LNCaP clone FGC (cell line): ENCODE data around the gene SLCO2A1.
A peak's percentile ranks its signal among the peaks of the same experiment; 100 is the strongest.

Experiments used
- DNase-seq: peaks from one replicate; pipeline ENCODE4 v3.0.0-alpha.2; 2011; ENCODE audit warnings: low read depth
- H3K4me3 ChIP-seq: 2 replicates; pipeline ENCODE4 v1.5.1; 2011; ENCODE audit warnings: mild to moderate bottlenecking, low read depth, low read length, control low read depth
- TF ChIP-seq, protein P1 (sequence below): IDR thresholded peaks from 2 replicates; pipeline ENCODE4 v1.5.1; 2012; ENCODE audit warnings: mild to moderate bottlenecking; ENCODE audit not compliant: control insufficient read depth, insufficient read depth; ENCODE audit errors: extremely low read depth

Gene SLCO2A1

GRCh38 chr3:134060561-134061385, 31.0 kb upstream of the SLCO2A1 start:
- DNase-seq, result peak; percentile 46
- H3K4me3 ChIP-seq, result no peak overlapping the region
- TF ChIP-seq, protein P1, sequence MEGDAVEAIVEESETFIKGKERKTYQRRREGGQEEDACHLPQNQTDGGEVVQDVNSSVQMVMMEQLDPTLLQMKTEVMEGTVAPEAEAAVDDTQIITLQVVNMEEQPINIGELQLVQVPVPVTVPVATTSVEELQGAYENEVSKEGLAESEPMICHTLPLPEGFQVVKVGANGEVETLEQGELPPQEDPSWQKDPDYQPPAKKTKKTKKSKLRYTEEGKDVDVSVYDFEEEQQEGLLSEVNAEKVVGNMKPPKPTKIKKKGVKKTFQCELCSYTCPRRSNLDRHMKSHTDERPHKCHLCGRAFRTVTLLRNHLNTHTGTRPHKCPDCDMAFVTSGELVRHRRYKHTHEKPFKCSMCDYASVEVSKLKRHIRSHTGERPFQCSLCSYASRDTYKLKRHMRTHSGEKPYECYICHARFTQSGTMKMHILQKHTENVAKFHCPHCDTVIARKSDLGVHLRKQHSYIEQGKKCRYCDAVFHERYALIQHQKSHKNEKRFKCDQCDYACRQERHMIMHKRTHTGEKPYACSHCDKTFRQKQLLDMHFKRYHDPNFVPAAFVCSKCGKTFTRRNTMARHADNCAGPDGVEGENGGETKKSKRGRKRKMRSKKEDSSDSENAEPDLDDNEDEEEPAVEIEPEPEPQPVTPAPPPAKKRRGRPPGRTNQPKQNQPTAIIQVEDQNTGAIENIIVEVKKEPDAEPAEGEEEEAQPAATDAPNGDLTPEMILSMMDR, result no peak

DNA sequence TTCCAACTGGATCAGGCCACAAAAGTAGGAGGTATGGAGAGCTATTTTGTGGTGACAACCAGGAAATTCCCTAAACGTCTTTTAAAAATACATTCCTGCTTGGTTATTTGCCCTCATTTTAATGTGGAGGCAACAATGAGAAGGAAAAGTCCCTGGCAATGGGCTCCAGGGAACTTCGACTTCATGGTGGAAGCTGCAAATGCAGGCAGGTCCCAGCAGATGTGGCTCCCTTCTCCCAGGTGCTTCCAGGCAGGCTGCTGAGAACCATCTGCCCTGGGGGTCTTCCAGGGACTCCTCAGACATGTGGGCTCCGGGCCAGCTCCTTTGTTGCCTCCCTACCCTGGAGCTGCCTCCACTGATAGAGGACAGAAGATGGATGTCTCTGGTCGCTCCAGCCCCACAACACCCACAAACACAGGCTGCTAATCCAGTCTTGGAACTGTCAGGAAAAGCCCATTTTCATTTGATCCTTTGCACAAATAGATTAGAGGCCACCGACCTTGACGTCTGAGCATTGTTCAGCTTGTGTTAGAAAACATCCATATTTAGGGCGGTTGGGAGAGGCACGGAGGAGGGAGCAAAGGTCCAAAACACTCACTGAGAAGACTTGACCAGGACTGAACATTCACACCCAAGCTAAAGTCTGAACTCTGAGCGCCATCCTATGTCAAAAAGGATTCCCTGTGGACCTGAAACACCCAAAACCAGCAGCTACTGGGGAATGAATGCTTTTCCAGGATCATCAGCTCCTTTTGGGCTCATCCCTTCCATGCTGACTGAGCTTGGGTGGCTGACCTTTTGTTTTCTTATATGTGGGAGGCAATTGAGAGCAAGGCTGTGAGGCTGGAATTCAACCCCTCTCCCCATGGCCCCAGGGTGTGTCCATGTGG, 30.2 kb upstream of the SLCO2A1 start:
- TF ChIP-seq, protein P1, result peak; percentile 33
- no peak overlapping the region for H3K4me3 ChIP-seq
- DNase-seq, result no peak

DNA sequence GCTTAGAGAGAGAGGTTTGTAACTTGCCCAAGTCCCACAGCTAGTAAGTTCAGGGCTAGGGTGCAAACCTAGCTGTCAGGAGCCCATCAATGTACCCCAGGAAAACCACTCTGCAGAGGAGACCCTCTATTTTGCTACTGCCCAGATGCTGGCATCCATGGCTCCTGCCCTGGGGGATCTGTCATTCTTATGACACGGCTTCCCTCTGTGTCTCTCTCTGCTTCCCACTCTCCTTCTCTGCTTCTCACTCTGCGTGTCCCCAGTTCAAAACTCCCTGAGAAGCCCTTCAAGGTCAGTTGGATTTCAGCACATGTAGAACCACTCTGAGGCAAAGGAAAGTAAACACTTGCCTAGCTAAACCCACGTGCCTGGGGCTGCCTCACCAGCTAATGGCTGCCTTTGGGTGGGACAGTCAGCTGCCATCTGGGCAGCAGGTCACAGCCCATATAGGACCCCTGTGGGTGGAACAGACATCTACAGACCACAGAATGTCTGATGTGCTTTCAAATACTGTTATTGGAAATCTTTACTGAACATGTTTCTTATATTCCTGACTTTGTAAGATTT, 29.4 kb upstream of the SLCO2A1 start:
- H3K4me3 ChIP-seq, result no peak overlapping the region
- TF ChIP-seq, protein P1, result no peak
- DNase-seq, result no peak

DNA sequence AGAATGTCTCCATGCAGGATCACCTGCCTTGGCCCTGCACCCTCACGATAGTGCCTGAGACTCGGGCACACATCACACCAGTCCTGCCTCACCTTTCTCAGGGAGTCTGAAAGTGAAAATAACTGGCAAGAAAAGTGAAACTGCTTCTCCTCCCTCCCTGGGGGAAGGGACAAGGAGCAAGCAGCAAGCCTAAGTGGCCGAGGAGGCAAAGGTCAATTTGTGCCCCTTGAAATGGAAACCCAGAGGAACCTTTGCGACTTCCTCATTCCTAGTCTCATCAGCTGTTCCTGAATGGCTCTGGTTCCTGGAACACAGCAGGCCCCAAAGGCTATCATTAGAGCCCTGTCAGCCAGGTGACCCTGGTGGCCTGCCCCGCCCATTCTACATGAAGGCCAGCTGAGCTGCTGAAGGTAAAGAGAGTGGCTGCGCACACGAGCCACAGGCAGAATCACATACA, 28.0 kb upstream of the SLCO2A1 start:
- no peak for DNase-seq
- H3K4me3 ChIP-seq, result no peak overlapping the region
- TF ChIP-seq, protein P1, result no peak

- H3K4me3 ChIP-seq, result no peak overlapping the region
- TF ChIP-seq, protein P1, result no peak
- no peak for DNase-seq
These were observed 27.4 kb upstream of the SLCO2A1 start for GRCh38 chr3:134057006-134057653.

DNA sequence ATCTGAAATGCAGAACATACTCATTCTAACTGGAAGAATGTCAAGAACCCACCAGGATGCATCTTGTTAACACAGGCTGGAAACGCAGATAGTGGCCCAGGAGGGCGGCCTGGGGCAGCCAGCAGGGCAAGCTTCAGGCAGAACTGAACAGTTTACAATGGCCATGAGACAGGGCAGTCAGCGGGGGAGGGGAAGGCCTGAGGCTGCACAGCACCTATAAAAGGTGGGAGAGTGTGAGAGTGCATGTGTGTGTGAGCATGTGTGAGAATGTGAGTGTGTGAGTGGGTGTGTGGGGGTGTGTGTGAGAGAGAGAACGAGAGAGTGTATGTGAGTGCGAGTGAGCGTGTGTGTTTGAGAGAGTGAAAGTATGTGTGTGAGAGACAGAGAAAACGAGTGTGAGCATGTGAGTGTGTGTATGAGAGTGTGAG, 26.8 kb upstream of the SLCO2A1 start:
- no peak for DNase-seq

More for the DNA sequence above, 26.8 kb upstream of the SLCO2A1 start:
- TF ChIP-seq, protein P1, result no peak
- no peak overlapping the region for H3K4me3 ChIP-seq
